ENCODE data around the gene TIMM17A. TPM values are rescaled to one million over a fixed set of nuclear protein-coding genes. Genes with fewer than 3 reads are reported as not detected.

TIMM17A gene
- total and polyA plus RNA-seq, 2 of the 8 experiments (the other 6 are each of a cell fraction or from before 2014, with no cell fraction given): 30.3 to 57.1 TPM

DNA sequence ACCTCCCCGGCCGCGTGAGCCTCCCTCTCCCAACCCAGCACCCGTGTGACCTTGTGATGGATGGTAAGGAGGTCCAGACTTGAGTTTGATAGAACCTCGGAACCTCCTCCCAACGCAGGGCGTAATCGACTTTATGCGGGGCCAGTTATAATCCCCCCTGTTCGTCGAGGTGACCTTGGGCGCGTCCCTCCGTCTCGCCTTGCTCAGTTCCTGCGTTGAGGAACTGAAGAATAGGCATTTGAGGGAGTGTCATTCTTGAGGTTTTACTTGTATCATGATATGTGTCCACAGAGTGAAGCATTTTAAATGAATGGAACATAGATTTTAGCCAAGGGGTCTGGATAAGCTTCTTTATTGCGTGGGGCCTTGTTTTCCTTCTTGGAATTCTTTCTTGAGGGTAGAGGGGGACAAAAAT is 433 bp downstream of the TIMM17A start:
- Histone ChIP-seq H3K4me2 (ENCODE audit: insufficient read depth in 1 of 2, low read depth in 2 of 2, low read length in 2 of 2) (peak overlapping the region; percentile 48 to 72), H2BK120ac (replicated peaks; ENCODE audit: low read depth, low read length) (no peak overlapping the region), H2BK5ac (ENCODE audit: low read depth, low read length) (peak overlapping the region; percentile 28), H3K23ac (ENCODE audit: insufficient read length) (no peak overlapping the region), H2BK15ac (ENCODE audit: low read length) (no peak overlapping the region), H3K9me3 (ENCODE audit: insufficient read depth in 2 of 2, low read depth in 1 of 2, low read length in 1 of 2) (no peaks in the 10 kb centered on the region), H2AK5ac (ENCODE audit: low read depth, low read length) (peak overlapping the region; percentile 30; the same call in 1 of the 2 replicates), H3K79me2 (ENCODE audit: control insufficient read depth in 1 of 2, insufficient read depth in 2 of 2, low read length in 2 of 2) (peaks cover 12 to 29% of the 10 kb centered on the region in 2 experiments), H3K79me1 (ENCODE audit: low read depth, low read length) (no peaks in the 10 kb centered on the region; the same call in 1 of the 2 replicates), H3K36me3 (ENCODE audit: control insufficient read depth in 2 of 4, insufficient read depth in 4 of 4, low read length in 3 of 4) (peaks cover 7 to 27% (median 15%) of the 10 kb centered on the region in 4 experiments; a peak in 6 of 8 replicates), H3K23me2 (ENCODE audit: low read depth, low read length) (no peaks in the 10 kb centered on the region), H2AFZ (ENCODE audit: low read length) (peak overlapping the region; percentile 98), H3K4me1 (replicated peaks in 1 of 4; ENCODE audit: control insufficient read depth in 3 of 4, insufficient read depth in 4 of 4, low read length in 3 of 4) (peaks cover 0 to 3% (median 0%) of the 10 kb centered on the region in 4 experiments; a peak in 1 of 7 replicates), H4K8ac (ENCODE audit: extremely low read depth, insufficient read depth, low read length) (peak overlapping the region; percentile 92; the same call in 1 of the 2 replicates), H3K56ac (replicated peaks; ENCODE audit: insufficient read length, low read depth, low read length) (no peak overlapping the region), H4K20me1 (replicated peaks in 1 of 2; ENCODE audit: control insufficient read depth in 1 of 2, insufficient read depth in 2 of 2, low read length in 2 of 2) (peaks cover 0 to 1% of the 10 kb centered on the region in 2 experiments), H2BK12ac (ENCODE audit: low read depth, low read length) (no peak overlapping the region), H3K4me3 (ENCODE audit: extremely low read depth in 1 of 4, insufficient read depth in 2 of 4, low read depth in 3 of 4, low read length in 4 of 4) (peak overlapping the region; percentile 83 to 100 (median 94)), H2BK20ac (ENCODE audit: low read length) (no peak overlapping the region), H4K5ac (ENCODE audit: insufficient read length, low read depth, low read length) (peak overlapping the region; percentile 22), H3K27me3 (replicated peaks in 1 of 4; ENCODE audit: control insufficient read depth in 3 of 4, extremely low read depth in 1 of 4, insufficient read depth in 3 of 4, low read length in 3 of 4) (no peaks in the 10 kb centered on the region), H3K9ac (replicated peaks in 1 of 4; ENCODE audit: extremely low read depth in 1 of 4, low read depth in 3 of 4, low read length in 3 of 4) (peak overlapping the region; percentile 90 to 98 (median 96)), H3K18ac (ENCODE audit: extremely low read depth, low read length) (no peak overlapping the region; the same call in 1 of the 2 replicates), H4K91ac (replicated peaks; ENCODE audit: insufficient read length, low read length) (no peak overlapping the region), H3K4ac (replicated peaks; ENCODE audit: insufficient read length, low read depth, low read length) (no peak overlapping the region), H3K14ac (ENCODE audit: insufficient read length) (no peak overlapping the region), H3K27ac (ENCODE audit: low read depth, low read length) (peak overlapping the region; percentile 90)
- TF ChIP-seq SUZ12 (IDR thresholded peaks at IDR 0.05; ENCODE audit: low read length) (no peak), EZH2 (IDR thresholded peaks at IDR 0.05; ENCODE audit: low read depth, low read length, severe bottlenecking) (no peak), SAP30 (IDR thresholded peaks at IDR 0.05; ENCODE audit: insufficient read depth, insufficient replicate concordance, low read length) (peak; percentile 77), CBX5 (IDR thresholded peaks at IDR 0.05; ENCODE audit: low read depth, low read length) (no peak), SP4 (IDR thresholded peaks at IDR 0.05; ENCODE audit: low read length) (no peak), KDM5A (IDR thresholded peaks at IDR 0.05; ENCODE audit: low read length) (peak; percentile 84; the same call in 1 of the 2 replicates)
- CTCF ChIA-PET (ENCODE audit: partially characterized antibody): interaction anchor here (1.1 to 5.5 kb wide), 4 partner anchors 10 to 442 kb away, joined by 3 to 39 read pairs (median 12); partner anchors contain the start of gene LMOD1
- DNase-seq (ENCODE audit: low read depth in 1 of 2, low spot score in 2 of 2) (no peak), FAIRE-seq (no peak)
- WGBS, 2 experiments (ENCODE audit: extremely low coverage in 1 of 2, insufficient coverage in 1 of 2, insufficient read length in 1 of 2, insufficient replicate concordance in 2 of 2, low coverage in 1 of 2, low lambda C conversion rate in 2 of 2, missing lambda C conversion rate in 1 of 2): 1% methylated on average over 17 of the region's 17 CpGs; no CpG with 5 or more reads in 1 of the 2 experiments
- POLR2A ChIA-PET (ENCODE audit: partially characterized antibody): interaction anchor here (0.6 to 6.2 kb wide), 16 partner anchors 8 to 167 kb away, joined by 3 to 27 read pairs (median 4); partner anchors contain the start of genes GPR37L1, LMOD1 and RNPEP
